ENCODE data around the gene PATJ.

PATJ gene

GRCh38 chr1:62040450-62040849 is 298.2 kb downstream of the PATJ start:
- TF ChIP-seq, protein P1, sequence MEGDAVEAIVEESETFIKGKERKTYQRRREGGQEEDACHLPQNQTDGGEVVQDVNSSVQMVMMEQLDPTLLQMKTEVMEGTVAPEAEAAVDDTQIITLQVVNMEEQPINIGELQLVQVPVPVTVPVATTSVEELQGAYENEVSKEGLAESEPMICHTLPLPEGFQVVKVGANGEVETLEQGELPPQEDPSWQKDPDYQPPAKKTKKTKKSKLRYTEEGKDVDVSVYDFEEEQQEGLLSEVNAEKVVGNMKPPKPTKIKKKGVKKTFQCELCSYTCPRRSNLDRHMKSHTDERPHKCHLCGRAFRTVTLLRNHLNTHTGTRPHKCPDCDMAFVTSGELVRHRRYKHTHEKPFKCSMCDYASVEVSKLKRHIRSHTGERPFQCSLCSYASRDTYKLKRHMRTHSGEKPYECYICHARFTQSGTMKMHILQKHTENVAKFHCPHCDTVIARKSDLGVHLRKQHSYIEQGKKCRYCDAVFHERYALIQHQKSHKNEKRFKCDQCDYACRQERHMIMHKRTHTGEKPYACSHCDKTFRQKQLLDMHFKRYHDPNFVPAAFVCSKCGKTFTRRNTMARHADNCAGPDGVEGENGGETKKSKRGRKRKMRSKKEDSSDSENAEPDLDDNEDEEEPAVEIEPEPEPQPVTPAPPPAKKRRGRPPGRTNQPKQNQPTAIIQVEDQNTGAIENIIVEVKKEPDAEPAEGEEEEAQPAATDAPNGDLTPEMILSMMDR (IDR thresholded peaks at IDR 0.05), result no peak
- Histone ChIP-seq H3K4me1 (ENCODE audit: control insufficient read depth in 1 of 2, insufficient read depth in 1 of 2, low read depth in 1 of 2, low read length in 1 of 2) (no peaks in the 10 kb centered on the region), H3K27me3 (no peaks in the 10 kb centered on the region), H3K27ac (no peak overlapping the region), H3K36me3 (no peaks in the 10 kb centered on the region), H3K9me3 (no peaks in the 10 kb centered on the region), H3K4me3 (ENCODE audit: low read depth in 1 of 2, low read length in 1 of 2) (no peak overlapping the region)

GRCh38 chr1:62040973-62041372 is 298.7 kb downstream of the PATJ start:
- no peaks in the 10 kb centered on the region for H3K27me3 ChIP-seq
- H3K9me3 ChIP-seq, result no peaks in the 10 kb centered on the region
- no peaks in the 10 kb centered on the region for H3K4me1 ChIP-seq (ENCODE audit: control insufficient read depth in 1 of 2, insufficient read depth in 1 of 2, low read depth in 1 of 2, low read length in 1 of 2)
- H3K4me3 ChIP-seq (ENCODE audit: low read depth in 1 of 2, low read length in 1 of 2), result no peak overlapping the region
- no peaks in the 10 kb centered on the region for H3K36me3 ChIP-seq
- TF ChIP-seq, protein P1 (IDR thresholded peaks at IDR 0.05), result no peak
- no peak overlapping the region for H3K27ac ChIP-seq

GRCh38 chr1:62043154-62043553 is 300.9 kb downstream of the PATJ start:
- no peak overlapping the region for H3K27ac ChIP-seq
- no peaks in the 10 kb centered on the region for H3K36me3 ChIP-seq
- TF ChIP-seq, protein P1 (IDR thresholded peaks at IDR 0.05), result no peak
- no peaks in the 10 kb centered on the region for H3K4me1 ChIP-seq (ENCODE audit: control insufficient read depth in 1 of 2, insufficient read depth in 1 of 2, low read depth in 1 of 2, low read length in 1 of 2)
- no peaks in the 10 kb centered on the region for H3K9me3 ChIP-seq
- no peak overlapping the region for H3K4me3 ChIP-seq (ENCODE audit: low read depth in 1 of 2, low read length in 1 of 2)
- H3K27me3 ChIP-seq, result no peaks in the 10 kb centered on the region

GRCh38 chr1:62045574-62045973 is 303.3 kb downstream of the PATJ start:
- H3K27me3 ChIP-seq, result no peaks in the 10 kb centered on the region
- no peaks in the 10 kb centered on the region for H3K9me3 ChIP-seq
- H3K4me1 ChIP-seq (ENCODE audit: control insufficient read depth in 1 of 2, insufficient read depth in 1 of 2, low read depth in 1 of 2, low read length in 1 of 2), result no peaks in the 10 kb centered on the region
- H3K36me3 ChIP-seq, result no peaks in the 10 kb centered on the region
- no peak overlapping the region for H3K27ac ChIP-seq
- TF ChIP-seq, protein P1 (IDR thresholded peaks at IDR 0.05), result no peak
- no peak overlapping the region for H3K4me3 ChIP-seq (ENCODE audit: low read depth in 1 of 2, low read length in 1 of 2)

GRCh38 chr1:62046927-62047326 is 304.6 kb downstream of the PATJ start:
- Histone ChIP-seq H3K36me3 (no peaks in the 10 kb centered on the region), H3K9me3 (no peaks in the 10 kb centered on the region), H3K4me1 (ENCODE audit: control insufficient read depth in 1 of 2, insufficient read depth in 1 of 2, low read depth in 1 of 2, low read length in 1 of 2) (no peaks in the 10 kb centered on the region), H3K27ac (no peak overlapping the region), H3K27me3 (no peaks in the 10 kb centered on the region), H3K4me3 (ENCODE audit: low read depth in 1 of 2, low read length in 1 of 2) (no peak overlapping the region)
- TF ChIP-seq, protein P1 (IDR thresholded peaks at IDR 0.05), result no peak

DNA sequence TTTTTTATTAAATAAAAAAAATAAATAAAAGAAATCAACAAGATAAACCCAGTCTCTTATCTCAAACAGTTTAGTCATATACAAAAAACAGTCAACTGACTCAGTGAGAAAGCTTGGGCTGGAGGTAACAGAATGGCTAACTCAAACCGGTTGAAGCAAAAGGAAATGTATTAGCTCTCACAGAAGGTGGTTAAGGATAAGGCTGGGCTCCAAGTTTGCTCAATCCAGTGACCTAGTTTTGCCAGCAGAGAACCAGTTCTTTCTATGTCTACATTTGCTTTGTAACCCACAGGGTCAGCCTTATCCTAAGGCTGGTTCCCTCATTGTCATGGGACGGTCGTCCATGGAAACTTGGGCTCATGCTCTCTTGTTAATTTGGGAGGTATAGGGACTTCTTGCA is 307.9 kb downstream of the PATJ start:
- H3K9me3 ChIP-seq, result no peaks in the 10 kb centered on the region
- TF ChIP-seq, protein P1 (IDR thresholded peaks at IDR 0.05), result no peak
- no peak overlapping the region for H3K27ac ChIP-seq
- no peaks in the 10 kb centered on the region for H3K36me3 ChIP-seq
- H3K4me1 ChIP-seq (ENCODE audit: control insufficient read depth in 1 of 2, insufficient read depth in 1 of 2, low read depth in 1 of 2, low read length in 1 of 2), result no peaks in the 10 kb centered on the region
- no peak overlapping the region for H3K4me3 ChIP-seq (ENCODE audit: low read depth in 1 of 2, low read length in 1 of 2)
- H3K27me3 ChIP-seq, result no peaks in the 10 kb centered on the region

Data from neutrophil (primary cell).